Measurements from ENCODE around the gene IFNL4.

DNA sequence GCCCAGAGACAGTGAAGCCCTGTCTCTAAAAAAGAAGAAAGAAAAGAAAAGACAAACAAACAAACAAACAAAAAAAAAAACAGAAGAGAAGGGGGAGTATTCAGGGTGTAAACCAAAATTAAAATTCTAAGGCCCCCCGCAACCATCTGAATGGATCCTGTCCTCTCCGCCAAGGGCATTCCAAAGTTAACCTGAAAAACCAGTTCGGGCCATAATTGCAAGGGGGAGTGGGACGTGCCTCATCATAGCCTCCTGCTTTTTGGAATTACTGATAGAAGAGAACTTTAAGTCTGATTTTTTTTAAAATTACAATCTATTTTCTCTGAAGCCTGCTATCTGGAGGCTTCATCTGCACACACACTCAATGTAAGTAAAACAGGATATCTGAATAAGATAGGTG is 13.8 kb upstream of the IFNL4 start:
- TF ChIP-seq CEBPB (IDR thresholded peaks at IDR 0.05) (no peak), ESRRA (IDR thresholded peaks at IDR 0.05; ENCODE audit: borderline replicate concordance, low read length) (no peak), RFX5 (IDR thresholded peaks at IDR 0.05) (no peak), EP300 (IDR thresholded peaks at IDR 0.05) (no peak), NPAS2 (CRISPR knock-in tag; IDR thresholded peaks at IDR 0.05; ENCODE audit: borderline replicate concordance) (no peak), POLR2A (IDR thresholded peaks at IDR 0.05; ENCODE audit: low read length) (no peak), TP53 (CRISPR knock-in tag; IDR thresholded peaks at IDR 0.05) (no peak), MAFK (IDR thresholded peaks at IDR 0.05; ENCODE audit: partially characterized antibody) (no peak), BHLHE40 (IDR thresholded peaks at IDR 0.05; ENCODE audit: low read depth, low read length) (no peak)
- TF ChIP-seq, protein P1, sequence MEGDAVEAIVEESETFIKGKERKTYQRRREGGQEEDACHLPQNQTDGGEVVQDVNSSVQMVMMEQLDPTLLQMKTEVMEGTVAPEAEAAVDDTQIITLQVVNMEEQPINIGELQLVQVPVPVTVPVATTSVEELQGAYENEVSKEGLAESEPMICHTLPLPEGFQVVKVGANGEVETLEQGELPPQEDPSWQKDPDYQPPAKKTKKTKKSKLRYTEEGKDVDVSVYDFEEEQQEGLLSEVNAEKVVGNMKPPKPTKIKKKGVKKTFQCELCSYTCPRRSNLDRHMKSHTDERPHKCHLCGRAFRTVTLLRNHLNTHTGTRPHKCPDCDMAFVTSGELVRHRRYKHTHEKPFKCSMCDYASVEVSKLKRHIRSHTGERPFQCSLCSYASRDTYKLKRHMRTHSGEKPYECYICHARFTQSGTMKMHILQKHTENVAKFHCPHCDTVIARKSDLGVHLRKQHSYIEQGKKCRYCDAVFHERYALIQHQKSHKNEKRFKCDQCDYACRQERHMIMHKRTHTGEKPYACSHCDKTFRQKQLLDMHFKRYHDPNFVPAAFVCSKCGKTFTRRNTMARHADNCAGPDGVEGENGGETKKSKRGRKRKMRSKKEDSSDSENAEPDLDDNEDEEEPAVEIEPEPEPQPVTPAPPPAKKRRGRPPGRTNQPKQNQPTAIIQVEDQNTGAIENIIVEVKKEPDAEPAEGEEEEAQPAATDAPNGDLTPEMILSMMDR (IDR thresholded peaks at IDR 0.05) = no peak
- TF ChIP-seq, protein P2, sequence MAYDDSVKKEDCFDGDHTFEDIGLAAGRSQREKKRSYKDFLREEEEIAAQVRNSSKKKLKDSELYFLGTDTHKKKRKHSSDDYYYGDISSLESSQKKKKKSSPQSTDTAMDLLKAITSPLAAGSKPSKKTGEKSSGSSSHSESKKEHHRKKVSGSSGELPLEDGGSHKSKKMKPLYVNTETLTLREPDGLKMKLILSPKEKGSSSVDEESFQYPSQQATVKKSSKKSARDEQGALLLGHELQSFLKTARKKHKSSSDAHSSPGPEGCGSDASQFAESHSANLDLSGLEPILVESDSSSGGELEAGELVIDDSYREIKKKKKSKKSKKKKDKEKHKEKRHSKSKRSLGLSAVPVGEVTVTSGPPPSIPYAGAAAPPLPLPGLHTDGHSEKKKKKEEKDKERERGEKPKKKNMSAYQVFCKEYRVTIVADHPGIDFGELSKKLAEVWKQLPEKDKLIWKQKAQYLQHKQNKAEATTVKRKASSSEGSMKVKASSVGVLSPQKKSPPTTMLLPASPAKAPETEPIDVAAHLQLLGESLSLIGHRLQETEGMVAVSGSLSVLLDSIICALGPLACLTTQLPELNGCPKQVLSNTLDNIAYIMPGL (CRISPR knock-in tag; IDR thresholded peaks at IDR 0.05; ENCODE audit: borderline replicate concordance) = no peak
- TF ChIP-seq, protein P3, sequence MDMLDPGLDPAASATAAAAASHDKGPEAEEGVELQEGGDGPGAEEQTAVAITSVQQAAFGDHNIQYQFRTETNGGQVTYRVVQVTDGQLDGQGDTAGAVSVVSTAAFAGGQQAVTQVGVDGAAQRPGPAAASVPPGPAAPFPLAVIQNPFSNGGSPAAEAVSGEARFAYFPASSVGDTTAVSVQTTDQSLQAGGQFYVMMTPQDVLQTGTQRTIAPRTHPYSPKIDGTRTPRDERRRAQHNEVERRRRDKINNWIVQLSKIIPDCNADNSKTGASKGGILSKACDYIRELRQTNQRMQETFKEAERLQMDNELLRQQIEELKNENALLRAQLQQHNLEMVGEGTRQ (IDR thresholded peaks at IDR 0.05) = no peak
